GM12878 (cell line): Measurements from ENCODE around the gene HOXD12. TPM values are rescaled to one million over a fixed set of nuclear protein-coding genes. Genes with fewer than 3 reads are reported as not detected.

Experiments used
- ATAC-seq: fragments of 200-7000 bp; cut with Tn5 transposase; 3 replicates; pipeline ENCODE4 v1.9.1; 2020; ENCODE audit warnings: mild to moderate bottlenecking, moderate library complexity
- BruUV-seq: library from RNA; stranded (reverse); fragments of 400-500 nt; replicated peaks from 2 replicates; lab custom pipeline; 2021; lab: Mats Ljungman, UMichigan
- CTCF ChIA-PET: fragments of 300-600 bp; sonication (Branson Sonifier 250); formaldehyde crosslinking; extraction: SDS; loops from one replicate; lab custom pipeline; 2021; ENCODE audit warnings: inconsistent platforms; lab: Yijun Ruan, JAX
- POLR2A ChIA-PET: fragments of 350-600 bp; formaldehyde crosslinking; extraction: SDS; loops from one replicate; lab custom pipeline; 2021; ENCODE audit warnings: inconsistent platforms; lab: Charles Lee
- RAD21 ChIA-PET: fragments of 300-600 bp; sonication (Branson Sonifier 250); formaldehyde crosslinking; loops from one replicate; lab custom pipeline; 2023; ENCODE audit warnings: antibody characterized with exemption; ENCODE audit not compliant: unreplicated experiment; lab: Charles Lee
- SMC1A ChIA-PET: fragments of 300-600 bp; sonication (Branson Sonifier 250); formaldehyde crosslinking; loops from one replicate; lab custom pipeline; 2023; ENCODE audit not compliant: unreplicated experiment, uncharacterized antibody; lab: Charles Lee
- DNase-seq: peaks from one replicate; pipeline ENCODE4 v3.0.0-alpha.2; 2011; ENCODE audit warnings: low read depth, low spot score
- FAIRE-seq: peaks from 3 replicates; lab custom pipeline; 2011; peaks lifted over from hg19 to GRCh38; lab: Jason Lieb, UNC
- H2AFZ ChIP-seq: 2 replicates; pipeline ENCODE4 v1.6.0; 2011; ENCODE audit warnings: low read depth, low read length, control low read depth; ENCODE audit not compliant: control insufficient read depth
- H3K27ac ChIP-seq: 2 replicates; pipeline ENCODE4 v1.5.1; 2011; ENCODE audit warnings: control low read depth; ENCODE audit not compliant: control insufficient read depth, insufficient read depth
- H3K27me3 ChIP-seq, 2 experiments: replicated peaks in 1 of 2; 2 replicates each; pipeline versions ENCODE4 v1.6.0 to v1.6.1; 2011; ENCODE audit warnings: low read length in 1 of 2; ENCODE audit not compliant: control insufficient read depth in 2 of 2, insufficient read depth in 2 of 2
- H3K36me3 ChIP-seq, 2 experiments: 2 replicates each; pipeline ENCODE4 v1.5.1; 2011; ENCODE audit warnings: low read length in 1 of 2; ENCODE audit not compliant: control insufficient read depth in 2 of 2, insufficient read depth in 2 of 2
- H3K4me1 ChIP-seq: 2 replicates; pipeline ENCODE4 v1.6.1; 2011; ENCODE audit warnings: mild to moderate bottlenecking, low read length, moderate library complexity, mixed read lengths; ENCODE audit not compliant: control insufficient read depth, insufficient read depth
- H3K4me2 ChIP-seq: 2 replicates; pipeline ENCODE4 v1.6.0; 2011; ENCODE audit warnings: control low read depth; ENCODE audit not compliant: control insufficient read depth, insufficient read depth
- H3K4me3 ChIP-seq: fragments of 200-600 bp; sonication (generic); 2 replicates; pipeline ENCODE4 v1.5.1; 2016
- H3K79me2 ChIP-seq: 2 replicates; pipeline ENCODE4 v1.6.0; 2011; ENCODE audit warnings: low read length; ENCODE audit not compliant: control insufficient read depth, insufficient read depth
- H3K9ac ChIP-seq: 2 replicates; pipeline ENCODE4 v1.8.0; 2011; ENCODE audit warnings: low read length, control low read depth, mixed read lengths; ENCODE audit not compliant: control insufficient read depth, insufficient read depth
- H3K9me3 ChIP-seq: replicated peaks from 3 replicates; pipeline ENCODE4 v1.5.1; 2011; ENCODE audit warnings: mild to moderate bottlenecking, low read length; ENCODE audit not compliant: control insufficient read depth, insufficient read depth
- H4K20me1 ChIP-seq: 2 replicates; pipeline ENCODE4 v1.6.0; 2011; ENCODE audit not compliant: control insufficient read depth, insufficient read depth
- BMI1 ChIP-seq: fragments of 450-650 bp; IDR thresholded peaks from 2 replicates; pipeline ENCODE4 v1.6.1; 2016; ENCODE audit warnings: mild to moderate bottlenecking, moderate library complexity, borderline replicate concordance
- CBFB ChIP-seq: IDR thresholded peaks from 2 replicates; pipeline ENCODE4 v1.6.1; 2016; ENCODE audit warnings: antibody characterized with exemption, low read depth
- CBX5 ChIP-seq: sonication (generic); IDR thresholded peaks from 2 replicates; pipeline ENCODE4 v1.6.1; 2016; ENCODE audit warnings: low read depth, moderate library complexity, mild to moderate bottlenecking, inconsistent platforms
- HDAC2 ChIP-seq: fragments of 200-600 bp; sonication (generic); IDR thresholded peaks from 2 replicates; pipeline ENCODE4 v1.6.1; 2017
- KLF5 ChIP-seq: fragments of 450-650 bp; IDR thresholded peaks from 2 replicates; pipeline ENCODE4 v1.6.1; 2014; ENCODE audit warnings: mild to moderate bottlenecking; ENCODE audit not compliant: partially characterized antibody
- LARP7 ChIP-seq: fragments of 450-650 bp; IDR thresholded peaks from 2 replicates; pipeline ENCODE4 v1.6.1; 2017; ENCODE audit warnings: mild to moderate bottlenecking
- MXI1 ChIP-seq: fragments of 150-350 bp; IDR thresholded peaks from 2 replicates; pipeline ENCODE4 v1.6.1; 2011; ENCODE audit warnings: low read depth, mild to moderate bottlenecking, inconsistent platforms, low read length, improper control_type of control experiment
- NR2C1 ChIP-seq: fragments of 450-650 bp; IDR thresholded peaks from 2 replicates; pipeline ENCODE4 v1.6.1; 2017; ENCODE audit warnings: antibody characterized with exemption, mild to moderate bottlenecking, moderate library complexity
- SP1 ChIP-seq: IDR thresholded peaks from one replicate; pipeline ENCODE4 v1.6.1; 2011; ENCODE audit warnings: low read depth, low read length
- WGBS: methylation state at CpG from one replicate; pipeline ENCODE4 v1.1.6; 2016; ENCODE audit warnings: low lambda C conversion rate; ENCODE audit not compliant: insufficient replicate concordance, insufficient coverage; ENCODE audit errors: missing lambda C conversion rate; 5-methylcytosine and 5-hydroxymethylcytosine counted together
- in situ Hi-C: fragments of 300-500 bp; cut with MboI; formaldehyde crosslinking; loops from 9 replicates; pipeline ENCODE4 v1.14.3; 2018; ENCODE audit warnings: mixed read lengths
- intact Hi-C: fragments of 100-400 bp; cut with micrococcal nuclease; formaldehyde crosslinking; loops from one replicate; pipeline ENCODE4 v1.14.2; 2022; ENCODE audit not compliant: unreplicated experiment
- polyA plus RNA-seq, 11 experiments: library from polyadenylated mRNA; depleted of rRNA in 4 of 11; unstranded in 6 of 11; stranded (reverse) in 5 of 11; fragments of >200 nt; fragmentation: Nextera tagmentation in 4 of 11; fragmentation: Illumina TruSeq in 1 of 11; extraction: Ambion mirVana in 4 of 11; extraction: Trizol in 1 of 11; gene quantifications; 1 replicate in 1 of 11; 2 replicates in 10 of 11; pipeline versions ENCODE4 v1.2.1 to v1.2.3, GENCODE V29; 2011 to 2016; ENCODE audit warnings: inconsistent platforms in 2 of 11, missing spikeins in 2 of 11, low read depth in 1 of 11
- total RNA-seq, 4 experiments: library from RNA; depleted of rRNA in 3 of 4; stranded (reverse); fragments of >200 nt in 3 of 4; fragmentation: Illumina TruSeq in 1 of 4; extraction: Trizol in 1 of 4; gene quantifications; 2 replicates each; pipeline versions ENCODE4 v1.2.1 to v1.2.3, GENCODE V29; 2013 to 2021
- TF ChIP-seq, protein P1 (sequence below): IDR thresholded peaks from 2 replicates; pipeline ENCODE4 v1.6.1; 2011; ENCODE audit warnings: low read depth, low read length, improper control_type of control experiment, borderline replicate concordance
- TF ChIP-seq, protein P2 (sequence below): fragments of 450-650 bp; IDR thresholded peaks from 2 replicates; pipeline ENCODE4 v1.6.1; 2017; ENCODE audit warnings: mild to moderate bottlenecking, moderate library complexity
- TF ChIP-seq, protein P3 (sequence below): IDR thresholded peaks from 2 replicates; pipeline ENCODE4 v1.6.1; 2012; ENCODE audit warnings: low read depth, low read length, improper control_type of control experiment

HOXD12 gene
- total and polyA plus RNA-seq, 10 of the 15 experiments (the other 5 are each of a cell fraction or from before 2014, with no cell fraction given), result not detected

DNA sequence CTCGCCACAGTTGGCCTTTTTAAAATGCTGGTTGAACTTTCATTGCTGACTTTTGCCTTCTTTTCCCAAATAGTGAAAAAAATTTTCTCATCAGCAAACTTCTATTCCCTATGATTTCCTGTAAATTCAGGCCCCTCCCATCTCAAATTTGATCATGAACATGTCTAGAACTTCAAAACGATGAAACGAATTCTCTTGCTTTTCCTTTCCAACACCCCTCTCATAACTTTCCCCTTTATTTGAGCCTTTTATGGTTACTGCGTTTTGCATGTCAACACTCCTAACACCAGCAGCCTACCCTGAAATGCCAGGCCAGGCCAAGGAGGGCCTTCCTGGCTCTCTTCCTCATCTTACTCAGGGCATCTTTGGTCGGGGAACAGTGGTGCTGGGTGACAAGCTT, 8.7 kb upstream of the HOXD12 start:
- in situ Hi-C loops (no loop called here), intact Hi-C loops (no loop called here)
- TF ChIP-seq, protein P1, sequence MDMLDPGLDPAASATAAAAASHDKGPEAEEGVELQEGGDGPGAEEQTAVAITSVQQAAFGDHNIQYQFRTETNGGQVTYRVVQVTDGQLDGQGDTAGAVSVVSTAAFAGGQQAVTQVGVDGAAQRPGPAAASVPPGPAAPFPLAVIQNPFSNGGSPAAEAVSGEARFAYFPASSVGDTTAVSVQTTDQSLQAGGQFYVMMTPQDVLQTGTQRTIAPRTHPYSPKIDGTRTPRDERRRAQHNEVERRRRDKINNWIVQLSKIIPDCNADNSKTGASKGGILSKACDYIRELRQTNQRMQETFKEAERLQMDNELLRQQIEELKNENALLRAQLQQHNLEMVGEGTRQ, result no peak
- no peak for TF ChIP-seq LARP7
- TF ChIP-seq HDAC2, result no peak
- no peak for TF ChIP-seq CBFB
- TF ChIP-seq SP1, result no peak
- TF ChIP-seq KLF5, result no peak
- TF ChIP-seq NR2C1, result no peak
- TF ChIP-seq, protein P2, sequence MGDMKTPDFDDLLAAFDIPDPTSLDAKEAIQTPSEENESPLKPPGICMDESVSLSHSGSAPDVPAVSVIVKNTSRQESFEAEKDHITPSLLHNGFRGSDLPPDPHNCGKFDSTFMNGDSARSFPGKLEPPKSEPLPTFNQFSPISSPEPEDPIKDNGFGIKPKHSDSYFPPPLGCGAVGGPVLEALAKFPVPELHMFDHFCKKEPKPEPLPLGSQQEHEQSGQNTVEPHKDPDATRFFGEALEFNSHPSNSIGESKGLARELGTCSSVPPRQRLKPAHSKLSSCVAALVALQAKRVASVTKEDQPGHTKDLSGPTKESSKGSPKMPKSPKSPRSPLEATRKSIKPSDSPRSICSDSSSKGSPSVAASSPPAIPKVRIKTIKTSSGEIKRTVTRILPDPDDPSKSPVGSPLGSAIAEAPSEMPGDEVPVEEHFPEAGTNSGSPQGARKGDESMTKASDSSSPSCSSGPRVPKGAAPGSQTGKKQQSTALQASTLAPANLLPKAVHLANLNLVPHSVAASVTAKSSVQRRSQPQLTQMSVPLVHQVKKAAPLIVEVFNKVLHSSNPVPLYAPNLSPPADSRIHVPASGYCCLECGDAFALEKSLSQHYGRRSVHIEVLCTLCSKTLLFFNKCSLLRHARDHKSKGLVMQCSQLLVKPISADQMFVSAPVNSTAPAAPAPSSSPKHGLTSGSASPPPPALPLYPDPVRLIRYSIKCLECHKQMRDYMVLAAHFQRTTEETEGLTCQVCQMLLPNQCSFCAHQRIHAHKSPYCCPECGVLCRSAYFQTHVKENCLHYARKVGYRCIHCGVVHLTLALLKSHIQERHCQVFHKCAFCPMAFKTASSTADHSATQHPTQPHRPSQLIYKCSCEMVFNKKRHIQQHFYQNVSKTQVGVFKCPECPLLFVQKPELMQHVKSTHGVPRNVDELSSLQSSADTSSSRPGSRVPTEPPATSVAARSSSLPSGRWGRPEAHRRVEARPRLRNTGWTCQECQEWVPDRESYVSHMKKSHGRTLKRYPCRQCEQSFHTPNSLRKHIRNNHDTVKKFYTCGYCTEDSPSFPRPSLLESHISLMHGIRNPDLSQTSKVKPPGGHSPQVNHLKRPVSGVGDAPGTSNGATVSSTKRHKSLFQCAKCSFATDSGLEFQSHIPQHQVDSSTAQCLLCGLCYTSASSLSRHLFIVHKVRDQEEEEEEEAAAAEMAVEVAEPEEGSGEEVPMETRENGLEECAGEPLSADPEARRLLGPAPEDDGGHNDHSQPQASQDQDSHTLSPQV, result no peak
- no peak for TF ChIP-seq BMI1
- TF ChIP-seq, protein P3, sequence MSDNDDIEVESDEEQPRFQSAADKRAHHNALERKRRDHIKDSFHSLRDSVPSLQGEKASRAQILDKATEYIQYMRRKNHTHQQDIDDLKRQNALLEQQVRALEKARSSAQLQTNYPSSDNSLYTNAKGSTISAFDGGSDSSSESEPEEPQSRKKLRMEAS, result no peak
- no peak for TF ChIP-seq MXI1
- no peak for TF ChIP-seq CBX5
- ChIA-PET RAD21 (no interaction called here), SMC1A (no interaction called here), CTCF (no interaction called here), POLR2A (no interaction called here)
- Histone ChIP-seq H2AFZ (no peak overlapping the region), H4K20me1 (no peaks in the 10 kb centered on the region), H3K79me2 (no peaks in the 10 kb centered on the region), H3K27me3 (peaks cover 11 to 30% of the 10 kb centered on the region in 2 experiments), H3K4me1 (no peaks in the 10 kb centered on the region), H3K9me3 (no peaks in the 10 kb centered on the region), H3K27ac (no peak overlapping the region), H3K4me3 (no peak overlapping the region), H3K9ac (no peak overlapping the region), H3K36me3 (no peaks in the 10 kb centered on the region), H3K4me2 (no peak overlapping the region)
- ATAC-seq (no peak), DNase-seq (no peak), FAIRE-seq (no peak)
- no TSS peak for BruUV-seq
- WGBS, result 3% methylated on average over 5 of the region's 5 CpGs
